Fibroblast of skin of abdomen (primary cell): ENCODE measurements around the gene TDRD12.
A peak's percentile ranks its signal among the peaks of the same experiment; 100 is the strongest.

Experiments
- DNase-seq: peaks from one replicate; pipeline ENCODE4 v3.0.0-alpha.2; 2013

Gene TDRD12

DNA sequence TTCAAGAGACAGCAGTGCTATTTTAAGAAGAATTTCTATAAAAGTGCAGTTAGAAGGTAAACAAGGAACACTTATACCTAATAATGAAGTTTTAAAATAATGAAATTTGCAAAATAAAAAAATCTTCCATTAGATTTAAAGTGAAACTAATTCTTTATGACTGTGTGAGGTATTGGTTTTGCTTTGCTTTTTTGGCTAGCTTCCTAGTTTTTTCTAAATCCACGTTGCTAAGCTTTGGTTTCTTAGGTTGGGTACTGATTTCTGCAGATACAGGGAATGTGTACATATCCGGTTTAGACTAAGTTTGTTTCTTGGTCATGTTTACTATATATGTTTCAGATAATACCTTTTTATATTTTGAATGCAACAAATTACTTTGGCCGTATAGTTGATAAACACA lies 90.2 kb downstream of the TDRD12 start:
- DNase-seq = no peak

DNA sequence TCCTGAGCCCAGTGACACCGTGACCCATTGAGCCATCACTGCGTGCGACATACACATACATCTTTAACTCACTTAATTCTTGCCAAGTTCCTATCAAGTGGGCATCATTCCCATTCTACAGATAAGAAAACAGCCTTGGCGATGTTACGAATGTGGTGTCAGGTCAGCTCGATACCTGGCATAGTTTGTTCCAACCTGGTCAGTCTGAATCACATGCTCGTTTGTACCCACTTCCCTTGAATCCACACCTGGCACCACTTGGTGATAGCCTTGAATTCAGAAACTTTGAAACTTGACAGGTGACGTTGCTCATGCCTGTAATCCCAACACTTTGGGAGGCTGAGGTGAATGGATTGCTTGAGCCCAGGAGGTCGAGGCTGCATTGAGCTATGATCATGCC lies 90.9 kb downstream of the TDRD12 start:
- DNase-seq = no peak

GRCh38 chr19:32811151-32811550 lies 91.6 kb downstream of the TDRD12 start:
- DNase-seq = no peak

GRCh38 chr19:32812036-32812435 lies 92.5 kb downstream of the TDRD12 start:
- no peak for DNase-seq

GRCh38 chr19:32812571-32812970 lies 93.0 kb downstream of the TDRD12 start:
- no peak for DNase-seq

GRCh38 chr19:32813862-32814425 lies 94.4 kb downstream of the TDRD12 start:
- no peak for DNase-seq

- no peak for DNase-seq
Measured at GRCh38 chr19:32814624-32815023, 95.1 kb downstream of the TDRD12 start.

GRCh38 chr19:32816555-32817099 lies 97.1 kb downstream of the TDRD12 start:
- no peak for DNase-seq

DNA sequence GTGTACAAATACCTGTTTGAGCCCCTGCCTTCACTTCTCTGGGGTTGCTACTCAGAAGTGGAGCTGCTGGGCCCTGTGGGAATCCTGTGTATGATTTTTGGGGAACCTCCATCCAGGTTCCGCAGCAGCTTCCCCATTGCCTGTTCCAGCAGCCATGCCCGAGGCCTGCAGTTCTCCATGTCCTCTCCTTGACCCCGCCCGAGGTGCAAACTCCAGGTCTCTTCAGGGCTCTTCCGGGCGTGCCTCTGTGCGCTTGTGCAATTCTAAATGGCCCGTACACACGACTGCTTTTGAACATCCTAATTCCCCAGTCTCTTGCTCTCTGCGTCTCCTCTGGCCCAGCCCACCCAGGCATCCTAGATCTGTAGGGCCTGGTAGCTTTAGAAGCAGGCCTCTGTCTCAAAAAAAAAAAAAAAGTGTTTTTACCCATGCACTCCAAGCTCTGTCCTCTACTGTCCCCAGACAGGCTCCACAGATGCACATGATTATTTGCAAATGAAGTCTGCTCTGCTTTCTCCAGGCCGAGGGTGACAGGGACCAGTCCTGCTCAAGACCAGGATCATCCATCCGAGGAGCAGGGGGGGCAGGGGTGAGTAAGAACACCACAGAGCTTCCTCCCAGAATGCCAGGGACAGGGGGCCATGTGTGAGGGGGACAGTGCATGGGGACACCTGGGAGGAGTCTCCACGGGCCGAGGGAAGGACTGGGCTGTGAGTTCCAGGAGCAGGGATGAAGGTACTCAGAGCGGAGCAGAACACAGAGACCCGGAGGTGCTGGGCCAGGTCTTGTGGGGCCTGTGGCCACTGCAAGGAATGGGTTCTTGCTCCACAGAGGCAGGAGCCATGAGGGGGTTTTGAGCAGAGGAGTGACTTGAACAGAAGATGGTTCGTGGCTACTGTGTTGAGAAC lies 98.3 kb downstream of the TDRD12 start:
- no peak for DNase-seq

DNA sequence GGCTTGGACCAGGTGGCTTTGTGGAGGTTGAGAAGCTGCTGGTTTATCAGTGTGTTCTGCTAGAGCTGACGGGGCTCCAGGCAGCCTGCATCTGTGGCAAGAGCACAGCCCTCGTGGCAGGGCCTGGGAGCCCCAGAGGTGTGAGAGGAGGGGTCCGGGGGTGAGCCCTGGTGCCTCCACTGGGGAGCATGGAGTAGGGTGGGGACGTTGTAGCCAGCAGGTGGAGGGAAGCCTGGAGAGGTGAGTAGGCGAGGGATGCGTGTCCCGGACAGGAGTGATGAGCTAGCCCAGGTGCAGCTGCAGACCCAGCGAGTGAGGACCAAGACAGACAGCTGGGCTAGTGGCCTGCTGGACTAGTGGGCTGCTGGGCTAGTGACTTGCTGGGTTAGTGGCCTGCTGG lies 99.0 kb downstream of the TDRD12 start:
- DNase-seq = no peak

GRCh38 chr19:32819419-32820400 lies 100.1 kb downstream of the TDRD12 start:
- no peak for DNase-seq

- DNase-seq = no peak
Measured at GRCh38 chr19:32822916-32823746, 103.6 kb downstream of the TDRD12 start.

DNA sequence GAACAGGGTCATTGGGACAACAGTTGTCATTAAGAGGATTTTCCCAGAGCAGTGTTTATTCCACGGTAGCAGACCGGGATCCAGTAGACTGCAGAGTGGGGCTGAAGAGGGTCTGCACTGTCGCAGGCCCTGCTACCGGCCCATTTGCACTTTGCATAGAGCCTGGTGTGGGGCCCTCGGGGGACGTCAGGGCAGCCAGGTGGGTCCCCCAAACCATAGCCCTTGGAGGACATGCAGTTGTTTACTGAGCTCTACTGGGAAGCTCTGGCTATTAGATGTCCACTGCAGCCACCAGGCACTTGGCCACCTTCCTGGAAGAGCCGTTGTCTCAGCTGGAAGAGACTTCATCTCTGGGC lies 104.2 kb downstream of the TDRD12 start:
- DNase-seq = no peak

- no peak for DNase-seq
Measured at GRCh38 chr19:32824191-32824751, 104.7 kb downstream of the TDRD12 start.

- no peak for DNase-seq
Measured at GRCh38 chr19:32824916-32825608, 105.5 kb downstream of the TDRD12 start.

DNA sequence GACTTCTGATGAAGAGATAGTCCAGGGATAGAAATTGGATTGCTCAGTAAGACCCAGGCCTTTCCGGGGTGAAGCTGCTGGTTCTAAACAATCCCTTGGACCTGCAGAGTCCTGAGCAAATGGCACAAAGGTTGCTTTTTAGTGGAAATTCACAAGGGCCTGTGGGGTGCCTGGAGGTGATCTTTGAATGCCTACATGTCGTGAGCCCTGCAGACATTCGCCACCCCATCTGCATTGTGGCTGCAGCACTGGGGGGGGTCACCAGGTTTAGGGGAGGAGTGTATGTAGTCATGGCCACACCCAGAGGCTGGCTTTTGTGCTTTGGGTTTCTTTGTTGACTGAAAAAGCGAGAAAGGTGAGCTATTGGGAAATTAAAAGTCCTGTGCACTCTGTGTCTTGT lies 108.6 kb downstream of the TDRD12 start:
- no peak for DNase-seq

DNA sequence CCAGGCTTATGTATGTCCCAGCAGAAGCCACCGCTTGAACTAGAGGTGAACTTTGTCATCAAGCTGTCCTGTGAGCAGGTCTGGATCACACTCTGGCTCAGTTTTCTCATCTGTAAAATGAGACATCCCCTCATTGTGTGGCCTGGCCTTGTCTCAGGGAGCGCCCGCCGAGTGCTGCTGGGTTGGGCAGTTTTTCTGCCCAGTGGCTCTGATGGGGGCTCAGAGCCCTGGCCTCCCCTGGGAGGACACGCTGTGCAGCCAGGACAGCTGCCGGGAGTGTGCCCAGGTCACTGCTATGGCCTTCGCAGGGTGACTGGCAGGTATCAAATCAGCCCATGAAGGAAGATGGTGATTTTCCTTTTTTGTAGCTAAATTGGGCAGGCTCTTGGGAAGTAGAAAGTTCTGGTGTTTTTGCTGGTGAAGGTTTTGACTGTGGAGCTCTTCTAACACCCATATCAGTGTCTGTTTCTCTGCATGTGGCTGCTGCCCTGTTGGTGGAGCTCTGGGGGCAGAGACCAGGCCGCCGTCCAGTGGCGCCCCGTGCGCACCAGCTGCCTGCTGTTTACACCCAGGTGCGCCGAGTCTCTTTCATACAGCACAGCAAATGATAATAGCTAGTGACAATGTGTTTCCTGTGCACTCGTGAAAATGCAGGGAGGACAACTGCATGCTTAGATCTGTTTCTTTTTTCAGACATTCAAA lies 109.2 kb downstream of the TDRD12 start:
- DNase-seq = no peak

DNA sequence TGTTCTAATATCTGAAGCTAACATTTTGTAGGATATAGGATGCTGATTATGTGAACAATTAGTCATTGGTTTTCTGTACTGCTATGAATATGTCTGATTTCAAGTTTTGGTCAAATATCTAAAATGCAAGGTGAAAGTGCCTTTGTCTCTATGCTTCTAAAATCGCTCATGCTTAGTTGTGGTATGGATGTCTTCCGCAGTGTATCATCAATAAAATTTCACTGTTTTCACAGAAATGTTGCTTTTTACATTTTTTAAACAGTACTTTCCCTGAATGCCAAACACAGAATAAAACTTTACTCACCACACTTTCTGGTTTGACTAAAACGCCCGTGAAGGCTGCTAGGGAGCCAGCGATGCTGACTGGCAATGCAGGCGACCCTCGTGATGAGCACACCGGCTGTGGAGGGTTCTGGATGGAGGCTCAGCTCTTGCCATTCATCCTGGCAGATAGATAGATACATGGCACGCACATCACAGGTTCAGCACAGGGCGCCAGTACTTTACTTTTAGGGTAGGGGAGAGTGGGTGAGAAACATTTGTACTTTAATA lies 109.9 kb downstream of the TDRD12 start:
- no peak for DNase-seq

DNA sequence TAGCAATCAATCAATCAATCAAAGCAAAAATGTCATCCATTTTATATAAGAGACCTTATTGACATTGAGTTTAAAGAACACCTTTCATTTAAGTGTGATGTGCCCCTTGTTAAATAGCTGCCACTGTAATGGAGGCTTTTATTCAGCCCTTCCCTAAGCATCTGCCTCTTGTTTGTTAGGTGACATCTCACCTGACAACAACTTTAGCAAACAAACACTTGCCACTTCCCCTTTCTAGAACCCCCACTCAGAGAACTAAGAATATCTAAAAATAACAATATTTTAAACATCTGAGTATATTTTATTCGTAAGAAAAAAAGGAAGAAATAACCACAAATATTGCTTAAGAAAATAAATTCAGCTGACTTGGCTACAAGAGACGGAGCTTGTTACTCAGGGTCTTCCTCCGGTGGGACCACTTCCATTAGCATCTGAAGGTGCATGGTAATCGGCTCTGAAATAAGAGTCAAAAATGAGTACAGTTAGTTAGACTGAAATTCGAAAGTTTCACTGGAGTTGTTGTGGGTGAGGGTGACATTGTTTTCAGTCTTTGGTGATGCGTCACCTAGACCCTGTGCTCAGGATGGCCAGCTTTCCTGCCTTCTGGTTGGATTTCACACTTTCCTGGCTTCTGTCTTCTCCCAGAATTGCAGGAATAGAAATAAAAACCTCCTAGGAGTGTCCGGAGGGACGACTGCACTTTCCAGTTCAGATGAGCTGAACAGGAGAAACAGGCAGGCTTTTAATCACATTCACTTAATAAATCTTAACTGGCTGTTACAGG lies 110.9 kb downstream of the TDRD12 start:
- DNase-seq = peak; percentile 75
